Tibial nerve (tissue), 4 donors: Measurements from ENCODE around the gene BACH2. TPM values are rescaled to one million over a fixed set of nuclear protein-coding genes. Genes with fewer than 3 reads are reported as not detected.
"Not testable (repeated sequence)": the region's sequence is repeated elsewhere in the genome, so short reads cannot be mapped to it uniquely, and the experiment has no call there.

ENCODE experiments used
- DNase-seq, 2 donors: peaks; one replicate each; pipeline ENCODE4 v3.0.0-alpha.2; 2019; ENCODE audit warnings: low spot score in 2 of 2
- H3K27ac ChIP-seq, 4 donors: fragments of 200-600 bp; sonication (generic) in 3 of 4; one replicate each; pipeline ENCODE4 v1.5.1; 2017 to 2019; ENCODE audit warnings: mild to moderate bottlenecking in 1 of 4
- H3K27me3 ChIP-seq, 2 donors: fragments of 200-600 bp; sonication (generic) in 1 of 2; one replicate each; pipeline versions ENCODE4 v1.5.1 to v1.6.0; 2017 to 2019
- H3K36me3 ChIP-seq, 3 donors: fragments of 200-600 bp; sonication (generic); one replicate each; pipeline ENCODE4 v1.5.1; 2018 to 2019
- H3K4me1 ChIP-seq, 4 donors: fragments of 200-600 bp; sonication (generic) in 3 of 4; one replicate each; pipeline ENCODE4 v1.5.1; 2017 to 2019
- H3K4me3 ChIP-seq, 4 donors: fragments of 200-600 bp; sonication (generic) in 3 of 4; one replicate each; pipeline ENCODE4 v1.5.1; 2017 to 2019; ENCODE audit warnings: mild to moderate bottlenecking in 1 of 4, moderate library complexity in 1 of 4
- H3K9me3 ChIP-seq, 4 donors: fragments of 200-600 bp; sonication (generic) in 3 of 4; one replicate each; pipeline ENCODE4 v1.5.1; 2017 to 2019
- EP300 ChIP-seq, 2 donors: sonication (generic); formaldehyde crosslinking; IDR thresholded peaks; one replicate each; pipeline ENCODE4 v1.6.1; 2017; ENCODE audit warnings: antibody characterized with exemption in 2 of 2, mild to moderate bottlenecking in 1 of 2
- POLR2A ChIP-seq, 2 donors: fragments of 450-650 bp; IDR thresholded peaks; one replicate each; pipeline ENCODE4 v1.6.1; 2017; ENCODE audit warnings: antibody characterized with exemption in 2 of 2, mild to moderate bottlenecking in 2 of 2, moderate library complexity in 2 of 2
- WGBS, 2 donors: methylation state at CpG; one replicate each; pipeline ENCODE4 v1.1.5; 2018; 5-methylcytosine and 5-hydroxymethylcytosine counted together
- total RNA-seq, 4 donors: library from RNA; depleted of rRNA; stranded (reverse); fragments of >200 nt; gene quantifications; one replicate each; pipeline ENCODE4 v1.1.0, GENCODE V29; 2016
- TF ChIP-seq, protein P1 (sequence below), 5 experiments: fragments of 200-600 bp in 3 of 5; fragments of 450-650 bp in 2 of 5; sonication (generic) in 3 of 5; IDR thresholded peaks; one replicate each; pipeline ENCODE4 v1.5.1; 2016 to 2019; ENCODE audit warnings: antibody characterized with exemption in 5 of 5, mild to moderate bottlenecking in 3 of 5, moderate library complexity in 2 of 5

Gene BACH2
- total RNA-seq, 4 donors from 2014 or later, result 4.4 to 11.1 (median 8.4) TPM

DNA sequence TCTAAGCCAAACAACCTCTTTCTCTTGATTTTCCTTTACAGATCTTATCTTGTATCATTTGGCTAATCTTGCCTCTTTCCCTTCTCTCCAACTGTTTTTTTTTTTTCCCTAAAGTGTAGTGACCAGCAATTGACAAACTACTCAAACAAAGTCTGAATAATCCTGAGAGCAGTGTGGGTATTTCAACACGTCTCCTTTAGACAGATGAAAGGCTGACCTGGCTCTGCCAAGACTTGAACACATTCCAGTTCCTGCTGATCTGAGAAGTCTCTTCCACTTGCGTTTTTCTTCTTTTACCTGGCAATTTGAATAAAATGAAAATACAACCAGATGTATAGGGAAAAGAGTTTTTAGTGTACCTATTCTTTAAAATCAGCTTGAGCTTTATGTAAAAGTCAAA, 234.0 kb downstream of the BACH2 start:
- TF ChIP-seq POLR2A (IDR thresholded peaks at IDR 0.05) (no peak), EP300 (IDR thresholded peaks at IDR 0.05) (no peak)
- TF ChIP-seq, protein P1, sequence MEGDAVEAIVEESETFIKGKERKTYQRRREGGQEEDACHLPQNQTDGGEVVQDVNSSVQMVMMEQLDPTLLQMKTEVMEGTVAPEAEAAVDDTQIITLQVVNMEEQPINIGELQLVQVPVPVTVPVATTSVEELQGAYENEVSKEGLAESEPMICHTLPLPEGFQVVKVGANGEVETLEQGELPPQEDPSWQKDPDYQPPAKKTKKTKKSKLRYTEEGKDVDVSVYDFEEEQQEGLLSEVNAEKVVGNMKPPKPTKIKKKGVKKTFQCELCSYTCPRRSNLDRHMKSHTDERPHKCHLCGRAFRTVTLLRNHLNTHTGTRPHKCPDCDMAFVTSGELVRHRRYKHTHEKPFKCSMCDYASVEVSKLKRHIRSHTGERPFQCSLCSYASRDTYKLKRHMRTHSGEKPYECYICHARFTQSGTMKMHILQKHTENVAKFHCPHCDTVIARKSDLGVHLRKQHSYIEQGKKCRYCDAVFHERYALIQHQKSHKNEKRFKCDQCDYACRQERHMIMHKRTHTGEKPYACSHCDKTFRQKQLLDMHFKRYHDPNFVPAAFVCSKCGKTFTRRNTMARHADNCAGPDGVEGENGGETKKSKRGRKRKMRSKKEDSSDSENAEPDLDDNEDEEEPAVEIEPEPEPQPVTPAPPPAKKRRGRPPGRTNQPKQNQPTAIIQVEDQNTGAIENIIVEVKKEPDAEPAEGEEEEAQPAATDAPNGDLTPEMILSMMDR (IDR thresholded peaks at IDR 0.05), result no peak
- no peaks in the 10 kb centered on the region for H3K9me3 ChIP-seq
- H3K27me3 ChIP-seq, result no peaks in the 10 kb centered on the region
- no peak overlapping the region for H3K27ac ChIP-seq
- 57 to 73% methylated on average over 2 of the region's 2 CpGs for WGBS, 2 donors
- DNase-seq, result no peak
- H3K4me1 ChIP-seq, result no peaks in the 10 kb centered on the region
- no peaks in the 10 kb centered on the region for H3K36me3 ChIP-seq
- H3K4me3 ChIP-seq, result no peak overlapping the region

DNA sequence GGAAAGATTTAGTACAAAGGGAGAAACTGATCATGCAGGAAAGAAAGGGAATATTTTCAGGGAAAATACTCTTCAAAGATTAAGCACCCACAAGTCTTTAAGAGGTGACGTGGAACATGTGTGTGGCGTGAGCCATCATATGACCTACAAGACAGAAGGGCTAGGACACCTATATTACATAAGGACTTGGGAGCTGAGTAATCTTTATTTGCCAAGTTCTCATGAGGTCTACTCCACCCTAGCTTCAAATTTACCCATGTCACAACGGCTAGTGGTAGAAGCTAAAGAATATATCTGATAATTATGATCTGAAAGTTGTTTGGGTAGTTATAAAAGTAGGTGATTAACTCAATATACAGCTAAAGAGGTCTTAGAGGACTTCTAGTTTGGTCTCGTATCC, 234.6 kb downstream of the BACH2 start:
- Histone ChIP-seq H3K4me3 (no peak overlapping the region), H3K36me3 (no peaks in the 10 kb centered on the region), H3K9me3 (no peaks in the 10 kb centered on the region), H3K27me3 (no peaks in the 10 kb centered on the region), H3K27ac (no peak overlapping the region), H3K4me1 (no peaks in the 10 kb centered on the region)
- TF ChIP-seq EP300 (IDR thresholded peaks at IDR 0.05) (no peak), POLR2A (IDR thresholded peaks at IDR 0.05) (no peak)
- TF ChIP-seq, protein P1 (IDR thresholded peaks at IDR 0.05), result no peak
- 85 to 93% methylated on average over 4 of the region's 4 CpGs for WGBS, 2 donors
- no peak for DNase-seq

DNA sequence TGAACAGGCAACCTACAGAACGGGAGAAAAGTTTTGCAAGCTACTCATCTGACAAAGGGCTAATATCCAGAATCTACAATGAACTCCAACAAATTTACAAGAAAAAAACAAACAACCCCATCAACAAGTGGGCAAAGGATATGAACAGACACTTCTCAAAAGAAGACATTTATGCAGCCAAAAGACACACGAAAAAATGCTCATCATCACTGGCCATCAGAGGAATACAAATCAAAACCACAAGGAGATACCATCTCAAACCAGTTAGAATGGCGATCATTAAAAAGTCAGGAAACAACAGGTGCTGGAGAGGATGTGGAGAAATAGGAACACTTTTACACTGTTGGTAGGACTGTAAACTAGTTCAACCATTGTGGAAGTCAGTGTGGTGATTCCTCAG, 237.5 kb downstream of the BACH2 start:
- not testable (repeated sequence) for H3K27ac ChIP-seq, H3K36me3 ChIP-seq, H3K27me3 ChIP-seq, H3K4me1 ChIP-seq, H3K4me3 ChIP-seq, DNase-seq
- H3K9me3 ChIP-seq, result peaks cover 0 to 13% (median 0%) of the 10 kb centered on the region in 4 donors
- 94 to 95% methylated on average over 3 of the region's 3 CpGs for whole genome bisulfite sequencing, 2 donors

DNA sequence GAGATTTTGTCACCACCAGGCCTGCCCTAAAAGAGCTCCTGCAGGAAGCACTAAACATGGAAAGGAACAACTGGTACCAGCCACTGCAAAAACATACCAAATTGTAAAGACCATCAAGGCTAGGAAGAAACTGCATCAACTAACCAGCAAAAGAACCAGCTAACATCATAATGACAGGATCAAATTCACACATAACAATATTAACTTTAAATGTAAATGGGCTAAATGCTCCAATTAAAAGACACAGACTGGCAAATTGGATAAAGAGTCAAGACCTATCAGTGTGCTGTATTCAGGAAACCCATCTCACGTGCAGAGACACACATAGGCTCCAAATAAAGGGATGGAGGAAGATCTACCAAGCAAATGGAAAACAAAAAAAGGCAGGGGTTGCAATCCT, 240.7 kb downstream of the BACH2 start:
- not testable (repeated sequence) for H3K4me3 ChIP-seq, DNase-seq, H3K27me3 ChIP-seq, H3K4me1 ChIP-seq, H3K27ac ChIP-seq, H3K36me3 ChIP-seq
- peaks cover 0 to 19% (median 0%) of the 10 kb centered on the region in 4 donors for H3K9me3 ChIP-seq
- WGBS, 2 donors, result 89 to 100% methylated on average over 1 of the region's 1 CpG

DNA sequence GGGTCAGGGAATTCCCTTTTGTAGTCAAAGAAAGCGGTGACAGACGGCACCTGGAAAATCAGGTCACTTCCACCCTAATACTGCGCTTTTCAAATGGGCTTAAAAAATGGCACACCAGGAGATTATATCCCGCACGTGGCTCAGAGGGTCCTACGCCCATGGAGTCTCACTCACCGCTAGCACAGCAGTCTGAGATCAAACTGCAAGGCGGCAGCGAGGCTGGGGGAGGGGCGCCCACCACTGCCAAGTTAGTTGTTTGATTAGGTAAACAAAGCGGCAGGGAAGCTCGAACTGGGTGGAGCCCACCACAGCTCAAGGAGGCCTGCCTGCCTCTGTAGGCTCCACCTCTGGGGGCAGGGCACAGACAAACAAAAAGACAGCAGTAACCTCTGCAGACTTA, 242.4 kb downstream of the BACH2 start:
- DNase-seq, H3K4me1 ChIP-seq, H3K4me3 ChIP-seq, H3K27me3 ChIP-seq, H3K36me3 ChIP-seq, H3K27ac ChIP-seq: not testable (repeated sequence)
- 95 to 97% methylated on average over 12 of the region's 12 CpGs for WGBS, 2 donors
- H3K9me3 ChIP-seq, result peaks cover 0 to 19% (median 0%) of the 10 kb centered on the region in 4 donors

DNA sequence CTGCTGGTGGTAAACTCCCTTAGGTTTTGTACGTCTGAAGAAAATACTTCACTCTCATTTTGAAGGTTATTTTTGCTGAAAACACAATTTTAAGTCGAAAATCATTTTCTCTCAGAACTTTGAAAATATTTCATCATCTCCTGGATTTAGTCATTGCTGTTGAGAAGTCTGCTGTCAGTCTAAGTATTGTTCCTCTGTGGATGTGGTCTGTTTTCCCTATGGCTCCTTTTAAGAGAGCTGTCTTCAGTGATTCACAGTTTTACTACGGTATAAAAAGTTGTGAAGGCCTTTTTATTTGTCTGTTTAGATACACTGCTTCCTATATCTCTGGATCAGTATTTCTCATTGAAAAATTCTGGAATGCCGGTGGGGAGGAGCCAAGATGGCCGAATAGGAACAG, 243.0 kb downstream of the BACH2 start:
- 98% methylated on average over 5 of the region's 5 CpGs for WGBS, 2 donors
- Histone ChIP-seq H3K27me3 (no peaks in the 10 kb centered on the region), H3K9me3 (peaks cover 0 to 19% (median 0%) of the 10 kb centered on the region in 4 donors), H3K4me1 (peaks cover 0 to 8% (median 0%) of the 10 kb centered on the region in 4 donors), H3K27ac (no peak overlapping the region), H3K36me3 (no peaks in the 10 kb centered on the region), H3K4me3 (no peak overlapping the region)
- TF ChIP-seq EP300 (IDR thresholded peaks at IDR 0.05) (no peak), POLR2A (IDR thresholded peaks at IDR 0.05) (no peak)
- TF ChIP-seq, protein P1 (IDR thresholded peaks at IDR 0.05), result no peak
- DNase-seq, result no peak

DNA sequence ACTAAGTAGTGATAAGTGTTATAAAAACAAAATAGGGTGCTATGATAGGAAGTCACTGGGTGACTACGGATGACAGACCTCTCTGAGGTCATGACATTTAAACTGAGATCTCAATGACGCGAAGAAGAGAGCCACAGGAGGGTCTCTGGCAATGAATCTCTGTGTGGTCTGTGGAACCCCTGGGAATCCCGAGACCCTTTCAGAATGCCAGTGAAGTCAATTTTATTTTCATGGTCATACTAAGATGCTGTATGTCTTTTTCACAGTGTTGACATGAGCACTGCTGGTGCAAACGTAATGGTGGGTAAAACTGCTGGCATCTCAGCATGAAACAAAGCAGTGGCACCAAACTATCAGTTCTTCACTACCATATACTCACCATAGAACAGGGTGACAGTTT, 247.3 kb downstream of the BACH2 start:
- Histone ChIP-seq H3K36me3 (no peaks in the 10 kb centered on the region), H3K4me1 (peaks cover 0 to 8% (median 0%) of the 10 kb centered on the region in 4 donors), H3K27ac (no peak overlapping the region), H3K4me3 (no peak overlapping the region), H3K27me3 (no peaks in the 10 kb centered on the region), H3K9me3 (peaks cover 0 to 7% (median 0%) of the 10 kb centered on the region in 4 donors)
- no peak for DNase-seq
- TF ChIP-seq POLR2A (IDR thresholded peaks at IDR 0.05) (no peak), EP300 (IDR thresholded peaks at IDR 0.05) (no peak)
- TF ChIP-seq, protein P1 (IDR thresholded peaks at IDR 0.05), result no peak
- WGBS, 2 donors, result 66 to 71% methylated on average over 5 of the region's 5 CpGs
